Activated T-helper 1 cell treated with anti-CD3 and anti-CD28 coated beads, Interleukin-2, amount 50 U/mL, for 16 hours (primary cell): Measurements from ENCODE around the gene MMP25.
A peak's percentile ranks its signal among the peaks of the same experiment; 100 is the strongest.

Source experiments
- DNase-seq, 2 donors: peaks; one replicate each; pipeline ENCODE4 v3.0.0-alpha.2; 2020; ENCODE audit warnings: low read depth in 1 of 2, low spot score in 1 of 2

The MMP25 gene

DNA sequence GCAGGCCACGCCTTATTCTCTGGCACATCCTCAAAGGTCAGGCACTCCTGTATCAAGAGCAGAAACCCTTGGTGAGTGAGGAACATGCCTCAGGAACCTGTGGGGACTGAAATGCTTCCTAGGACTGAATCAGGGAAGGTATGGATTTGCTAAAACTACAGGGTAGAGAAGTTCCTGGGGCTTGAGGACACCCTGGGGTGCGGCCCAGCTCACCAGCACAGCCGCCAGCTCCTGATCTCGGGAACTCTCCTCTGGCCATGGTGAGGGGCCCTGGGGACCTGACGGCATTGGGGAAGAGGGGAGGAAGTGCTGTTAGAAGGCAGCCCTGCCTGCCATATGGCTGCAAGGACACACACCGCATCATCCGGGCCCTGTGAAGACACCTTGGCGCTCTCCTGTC, 45.2 kb downstream of the MMP25 start:
- no peak for DNase-seq

DNA sequence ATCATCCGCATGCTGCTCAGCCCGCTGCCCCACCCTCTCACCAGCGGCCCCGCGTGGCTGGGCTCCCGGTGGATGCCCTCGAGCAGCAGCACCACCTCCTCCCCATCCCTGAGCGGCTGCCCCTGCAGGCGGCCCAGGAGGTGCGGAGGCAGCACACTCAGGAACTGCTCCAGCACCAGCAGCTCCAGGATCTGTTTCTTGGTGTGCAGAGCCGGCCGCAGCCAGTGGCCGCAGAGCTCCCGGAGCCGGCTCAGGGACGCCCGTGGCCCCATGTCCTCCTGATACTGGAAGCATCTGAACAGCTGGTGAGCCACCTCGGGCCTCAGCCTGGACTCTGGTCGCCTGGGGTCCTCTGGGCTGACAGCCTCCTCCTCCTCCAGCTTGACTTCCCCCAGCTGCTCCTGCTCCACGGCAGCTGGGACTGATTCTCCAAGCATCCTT, 46.2 kb downstream of the MMP25 start:
- DNase-seq: no peak

DNA sequence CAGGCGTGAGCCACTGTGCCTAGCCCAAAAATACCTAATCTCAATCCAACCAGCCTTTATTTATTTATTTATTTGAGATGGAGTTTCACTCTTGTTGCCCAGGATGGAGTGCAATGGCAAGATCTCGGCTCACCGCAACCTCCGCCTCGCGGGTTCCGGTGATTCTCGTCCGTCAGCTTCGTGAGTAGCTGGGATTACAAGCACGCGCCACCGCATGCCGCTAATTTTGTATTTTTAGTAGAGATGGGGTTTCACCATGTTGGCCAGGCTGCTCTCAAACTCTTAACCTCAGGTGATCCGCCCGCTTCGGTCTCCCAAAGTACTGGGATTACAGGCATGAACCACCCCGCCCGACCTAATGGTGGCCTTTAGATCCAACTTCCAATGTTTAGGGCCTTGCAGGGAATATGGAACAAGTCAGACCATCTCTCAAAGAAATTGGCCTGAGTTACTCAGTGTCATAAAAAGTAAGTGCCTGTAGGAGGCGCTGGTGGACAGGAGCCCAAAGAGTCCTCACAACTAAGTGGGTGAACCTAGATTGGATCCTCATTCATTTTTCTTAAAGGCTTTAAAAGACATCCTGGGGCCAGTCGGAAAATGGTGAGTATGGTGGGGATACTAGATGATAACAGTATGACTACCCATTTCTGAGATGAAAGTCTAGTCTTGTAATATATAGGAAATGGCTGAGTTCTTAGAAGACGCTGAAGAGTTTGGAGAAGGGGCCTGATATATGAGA, 48.1 kb downstream of the MMP25 start:
- no peak for DNase-seq

DNA sequence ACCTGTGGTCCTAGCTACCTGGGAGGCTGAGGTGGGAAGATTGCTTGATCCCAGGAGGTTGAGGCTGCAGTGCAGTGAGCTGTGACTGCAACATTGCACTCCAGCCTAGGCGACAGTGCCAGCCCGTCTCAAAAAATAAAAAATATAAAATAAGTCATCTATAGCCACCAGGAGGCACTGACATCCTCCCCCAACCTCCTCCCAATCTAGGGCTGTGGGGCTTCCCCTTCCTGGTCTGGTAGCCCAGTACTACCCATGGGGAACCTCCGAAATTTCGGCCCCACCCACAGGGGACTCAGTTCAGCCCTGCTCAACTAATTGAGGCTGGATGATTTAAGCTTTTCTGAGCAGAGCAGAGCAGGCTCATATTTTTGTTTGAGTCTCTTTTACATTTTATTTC, 49.5 kb downstream of the MMP25 start:
- peak in 1 of 2 donors; percentile 36 for DNase-seq

DNA sequence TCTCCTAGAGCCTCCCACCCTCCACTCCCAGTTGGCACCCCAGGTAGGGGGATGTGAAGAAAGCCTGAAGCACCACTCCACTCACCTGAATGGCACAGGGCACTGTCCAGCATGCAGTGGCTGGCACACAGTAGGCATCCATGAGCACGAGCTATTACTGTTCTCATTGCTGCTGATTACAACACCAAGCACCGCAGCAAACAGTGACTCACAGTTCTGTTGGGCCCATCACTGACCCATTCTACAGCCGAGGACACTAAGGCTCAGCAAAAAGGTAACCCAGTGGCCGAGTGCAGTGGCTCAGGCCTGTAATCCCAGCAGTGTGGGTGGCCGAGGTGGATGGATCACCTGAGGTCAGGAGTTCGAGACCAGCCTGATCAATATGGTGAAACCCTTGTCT, 50.0 kb downstream of the MMP25 start:
- DNase-seq: no peak

DNA sequence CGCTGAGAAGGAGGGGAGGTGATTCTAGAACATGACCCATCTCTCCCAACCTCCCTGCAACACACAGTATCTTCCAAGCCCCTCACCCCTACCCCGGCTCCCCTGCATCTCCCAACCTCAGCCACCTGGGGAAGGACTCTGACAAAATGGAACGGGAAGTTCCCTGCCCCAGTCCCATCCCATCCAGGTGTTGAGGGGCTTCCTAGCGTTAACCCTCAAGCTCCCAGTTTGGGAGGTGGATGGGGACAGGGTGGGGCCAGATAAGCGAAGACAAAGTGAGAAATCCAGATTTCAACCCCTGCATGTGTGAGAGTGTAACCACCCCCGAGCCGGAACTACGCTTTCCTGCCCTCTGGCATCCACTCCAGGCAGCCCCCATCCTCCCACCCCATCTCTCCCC, 50.9 kb downstream of the MMP25 start:
- no peak for DNase-seq

DNA sequence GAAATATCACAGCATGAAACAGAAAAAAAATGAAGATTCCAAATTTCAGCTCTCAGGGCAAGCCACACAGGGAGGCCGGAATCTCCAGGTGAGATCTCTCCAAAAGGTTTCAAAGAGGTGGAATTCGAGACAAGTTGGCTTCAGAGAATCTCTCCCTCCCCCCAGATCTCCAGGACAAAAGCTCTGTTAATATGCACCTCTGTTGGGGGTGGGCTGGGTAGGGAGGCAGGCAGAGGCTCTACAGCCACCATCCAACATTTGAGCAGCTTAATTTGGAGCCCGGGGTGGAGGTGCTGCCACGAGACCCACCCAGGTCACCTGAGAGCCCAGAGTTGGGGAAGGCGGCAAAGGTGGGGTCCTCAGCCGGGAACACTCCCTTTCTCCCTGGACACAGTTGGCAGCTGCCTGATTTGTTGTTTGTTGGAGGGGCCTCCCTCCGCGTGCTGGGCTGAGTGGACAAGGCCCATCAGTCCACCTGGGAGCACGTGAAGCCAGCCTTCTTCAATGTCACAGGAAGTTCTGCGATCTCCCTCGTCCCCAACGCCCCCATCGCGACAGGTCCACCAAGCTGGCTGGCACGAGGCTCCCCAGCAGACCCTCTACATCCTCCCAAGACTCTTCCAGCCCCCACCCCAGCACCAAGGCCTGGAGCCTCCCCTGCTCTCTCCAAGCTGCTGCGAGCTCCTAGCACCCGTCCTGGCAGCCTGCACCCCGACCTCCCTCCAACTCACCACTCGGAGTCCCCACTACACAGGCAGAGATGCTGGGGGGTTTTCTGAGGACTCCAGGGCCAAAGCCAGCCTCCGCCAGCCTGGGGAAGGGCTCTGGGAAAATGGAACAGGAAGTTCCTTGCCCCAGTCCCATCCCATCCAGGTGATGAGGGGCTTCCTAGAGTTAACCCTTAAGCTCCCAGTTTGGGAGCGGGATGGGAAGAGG, 52.4 kb downstream of the MMP25 start, which contains the start of gene ZSCAN10:
ZSCAN10 (minus strand) TSS at position 836 of the 936 bp plus-strand sequence. CDS start 6,357 bp downstream, outside the sequence.
- DNase-seq: no peak

DNA sequence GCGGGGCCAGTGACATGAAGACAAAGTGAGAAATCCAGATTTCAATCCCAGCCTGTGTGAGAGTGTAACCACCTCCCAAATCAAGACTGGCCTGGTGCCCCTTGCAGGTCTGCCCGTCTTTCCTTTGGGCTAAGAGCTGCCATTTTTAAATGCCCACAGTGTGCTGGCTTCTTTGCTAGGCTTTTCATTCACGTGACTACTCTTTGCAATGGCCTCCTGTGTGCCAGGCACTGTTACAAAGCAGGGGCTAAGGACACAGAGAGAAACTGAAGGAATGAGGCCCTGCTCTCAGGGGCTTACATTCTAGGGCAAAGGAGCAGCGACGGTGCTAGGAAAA, 53.0 kb downstream of the MMP25 start:
- DNase-seq: no peak

DNA sequence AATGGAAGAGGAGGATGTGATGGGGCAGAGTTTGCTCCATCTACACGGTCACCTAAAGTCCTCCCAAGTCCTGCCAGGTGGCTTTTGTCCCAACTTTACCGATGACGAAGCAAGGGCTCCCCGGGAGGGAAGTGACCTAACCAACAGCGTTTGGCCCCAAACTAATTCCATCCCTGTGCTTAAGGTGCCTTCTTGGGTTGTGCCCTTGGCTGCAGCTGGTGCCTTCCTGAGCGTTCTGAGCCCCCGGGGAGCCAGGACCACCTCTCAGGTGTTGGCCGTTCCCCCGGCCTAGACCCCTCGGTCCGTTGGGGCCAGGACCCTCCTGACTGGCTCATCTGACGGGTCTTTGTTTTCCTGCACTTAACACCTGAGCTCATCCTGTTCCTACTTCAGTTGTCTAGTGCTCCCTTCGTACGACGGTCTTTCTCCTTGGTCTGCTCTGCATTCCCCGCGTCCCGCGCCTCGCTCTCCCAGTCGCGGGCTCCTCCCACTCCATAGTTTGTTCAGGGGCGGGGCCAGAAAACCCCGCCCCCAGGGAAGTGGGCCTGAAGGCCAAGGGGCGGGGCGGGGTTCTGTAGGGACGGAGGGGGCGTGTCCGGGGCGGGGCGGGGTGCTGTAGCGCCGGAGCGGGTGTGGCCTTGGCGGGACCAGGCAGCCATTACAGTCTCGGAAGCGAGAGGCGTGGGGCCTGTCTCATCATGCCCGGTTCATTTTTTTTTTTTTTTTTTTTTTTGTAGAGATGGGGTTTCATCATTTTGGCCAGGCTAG, 53.6 kb downstream of the MMP25 start:
- peak; percentile 84 to 86 for DNase-seq

DNA sequence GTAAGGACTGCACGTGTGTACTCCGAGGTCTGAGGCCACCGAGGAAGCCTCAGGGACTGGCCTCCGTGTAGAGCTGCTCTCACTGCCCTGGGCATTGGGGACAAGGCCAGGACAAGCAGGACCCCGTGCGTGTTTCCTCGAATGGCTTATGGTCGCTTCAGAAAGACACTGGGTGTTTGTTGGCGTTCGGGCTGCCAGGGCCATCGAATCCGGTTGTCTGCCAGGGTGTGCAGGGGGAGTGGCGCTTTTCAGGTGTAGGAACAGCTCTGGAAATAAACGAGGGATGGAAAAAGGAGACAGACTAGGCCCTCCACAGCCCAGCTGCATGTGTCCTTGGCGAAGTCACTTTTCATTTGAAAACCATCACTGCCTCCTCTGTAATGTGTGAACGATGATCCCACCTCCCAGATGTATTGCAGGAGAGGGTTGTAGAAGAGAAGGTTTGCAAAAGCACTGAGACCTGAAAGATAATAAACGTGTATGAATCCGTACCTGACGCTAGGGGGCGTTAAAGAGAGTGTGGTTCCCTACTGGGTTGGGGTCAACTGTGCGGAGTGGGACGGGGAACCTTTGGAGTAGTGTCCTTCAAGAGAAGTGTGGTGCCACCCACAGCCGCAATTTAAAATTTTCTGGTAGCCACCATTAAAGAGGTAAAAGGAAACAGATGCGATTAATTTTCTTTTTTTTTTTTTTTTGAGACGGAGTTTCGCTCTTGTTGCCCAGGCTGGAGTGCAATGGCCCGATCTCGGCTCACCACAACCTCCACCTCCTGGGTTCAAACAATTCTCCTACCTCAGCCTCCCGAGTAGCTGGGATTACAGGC, 54.9 kb downstream of the MMP25 start:
- DNase-seq: no peak

DNA sequence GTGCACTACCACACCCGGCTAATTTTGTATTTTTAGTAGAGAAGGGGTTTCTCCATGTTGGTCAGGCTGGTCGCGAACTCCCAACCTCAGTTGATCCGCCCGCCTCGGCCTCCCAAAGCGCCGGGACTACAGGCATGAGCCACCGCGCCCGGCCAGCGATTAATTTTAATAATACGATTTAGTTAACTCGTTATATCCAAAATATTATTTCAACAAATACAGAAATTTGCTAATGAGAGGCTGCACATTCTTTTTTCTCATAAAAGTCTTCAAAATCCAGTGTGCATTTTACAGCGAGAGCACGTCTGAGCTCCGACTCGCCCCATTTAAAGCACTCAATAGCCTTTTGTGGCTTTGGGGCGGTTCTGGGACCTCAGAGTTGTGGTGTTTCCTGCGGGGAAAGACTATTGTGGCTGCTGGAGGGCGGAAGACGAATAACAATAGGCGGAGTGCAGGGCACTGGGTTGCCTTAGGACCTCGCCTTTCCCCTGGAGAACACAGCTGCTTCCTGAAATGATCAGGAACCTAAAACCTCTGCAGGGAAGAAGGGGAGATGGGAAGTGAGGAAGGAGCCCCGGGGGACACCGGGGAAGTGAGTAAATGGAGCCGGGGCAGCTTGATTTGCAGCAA, 55.6 kb downstream of the MMP25 start:
- DNase-seq: no peak

DNA sequence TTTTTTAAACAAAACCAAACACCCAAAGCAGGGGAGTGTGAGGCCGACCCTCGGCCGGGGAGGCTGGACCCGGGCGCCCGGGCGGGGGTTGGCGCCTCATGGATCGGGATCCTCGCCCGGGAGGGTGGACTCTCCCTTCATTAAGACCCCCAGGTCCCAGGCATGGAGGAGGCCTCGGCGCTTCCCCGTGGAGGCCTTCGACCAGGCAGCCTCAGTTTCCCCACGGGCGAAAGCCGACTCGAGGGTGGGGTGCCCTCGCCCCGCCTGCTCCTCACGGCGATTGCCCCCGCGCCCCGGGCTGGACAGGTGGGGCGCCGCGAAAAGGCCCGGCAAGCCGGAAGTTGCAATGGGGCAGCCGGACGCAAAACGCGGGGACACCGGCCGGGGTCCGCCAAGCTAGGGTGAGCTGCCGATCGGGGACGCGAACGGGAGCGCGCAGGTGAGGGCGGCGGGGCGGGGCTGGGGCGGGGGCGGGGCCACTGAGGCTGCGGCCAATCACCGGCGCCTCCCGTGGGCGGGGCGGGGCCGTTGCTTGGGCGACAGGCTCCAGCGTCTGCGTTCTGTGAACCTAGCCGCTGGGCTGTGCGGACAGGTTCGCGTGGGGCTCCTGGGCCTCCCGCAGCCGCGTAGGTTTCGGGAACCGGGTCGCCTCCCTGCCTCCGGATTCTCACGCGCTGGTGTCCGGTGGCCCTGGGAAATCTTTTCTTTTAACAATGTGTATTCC, 60.0 kb downstream of the MMP25 start:
- peak; percentile 77 to 87 for DNase-seq
